ENCODE measurements around the gene SAA1. TPM values are rescaled to one million over a fixed set of nuclear protein-coding genes. Genes with fewer than 3 reads are reported as not detected.
"Not testable (repeated sequence)": the region's sequence is repeated elsewhere in the genome, so short reads cannot be mapped to it uniquely, and the experiment has no call there.

The SAA1 gene
- total RNA-seq = 5,251 TPM
- long read RNA-seq, transcript SAA1-202 (4 exons, 675 nt) = minor isoform, 26 of 484 reads
- long read RNA-seq, transcript SAA1-203 (5 exons, 583 nt) = minor isoform, 11 of 484 reads
- long read RNA-seq, transcript SAA1-201 (4 exons, 615 nt) = major isoform, 365 of 484 reads
- long read RNA-seq, partial matches to known transcripts = 81 of 484 reads
- long read RNA-seq, other reads (novel, unspliced or antisense) = 1 of 484 reads

DNA sequence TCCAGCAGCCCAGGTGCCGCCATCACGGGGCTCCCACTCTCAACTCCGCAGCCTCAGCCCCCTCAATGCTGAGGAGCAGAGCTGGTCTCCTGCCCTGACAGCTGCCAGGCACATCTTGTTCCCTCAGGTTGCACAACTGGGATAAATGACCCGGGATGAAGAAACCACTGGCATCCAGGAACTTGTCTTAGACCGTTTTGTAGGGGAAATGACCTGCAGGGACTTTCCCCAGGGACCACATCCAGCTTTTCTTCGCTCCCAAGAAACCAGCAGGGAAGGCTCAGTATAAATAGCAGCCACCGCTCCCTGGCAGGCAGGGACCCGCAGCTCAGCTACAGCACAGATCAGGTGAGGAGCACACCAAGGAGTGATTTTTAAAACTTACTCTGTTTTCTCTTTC lies at the start of gene SAA1:
TSS of gene SAA1 (plus strand) at position 316 of the 400 bp plus-strand sequence. CDS start 624 bp downstream, outside the sequence.
- no peak for DNase-seq (ENCODE audit: low spot score)

DNA sequence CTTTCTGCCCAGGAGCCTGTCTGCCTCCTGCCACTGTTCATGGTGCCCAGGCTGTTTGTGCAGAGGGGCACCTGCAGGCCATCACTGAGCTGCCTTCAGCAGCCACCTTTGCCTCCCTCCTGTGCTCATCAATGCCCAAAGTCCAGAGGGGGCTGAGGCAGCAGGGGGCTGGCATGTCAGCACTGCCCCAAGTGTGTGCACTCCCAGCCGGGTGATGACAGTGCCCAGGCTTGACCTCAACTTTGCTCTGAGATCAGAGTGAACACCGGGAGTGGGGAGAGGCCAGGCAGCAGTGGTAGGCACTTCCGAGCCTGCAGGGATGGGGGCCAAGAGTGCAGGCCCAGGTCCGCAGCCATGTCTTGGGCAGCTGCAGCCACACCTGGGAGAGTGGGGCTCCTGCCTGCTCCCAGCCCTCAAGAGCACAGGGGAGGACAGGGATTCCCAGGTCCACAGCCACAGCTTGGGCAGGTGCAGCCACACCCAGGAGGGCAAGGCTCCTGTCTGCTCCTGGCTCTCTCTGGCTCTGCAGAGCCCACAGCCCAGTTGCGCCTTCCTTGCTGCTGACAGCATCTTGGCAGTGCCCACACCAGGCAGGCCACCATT lies 44.7 kb upstream of the SAA1 start:
- no peak for DNase-seq (ENCODE audit: low spot score)

DNA sequence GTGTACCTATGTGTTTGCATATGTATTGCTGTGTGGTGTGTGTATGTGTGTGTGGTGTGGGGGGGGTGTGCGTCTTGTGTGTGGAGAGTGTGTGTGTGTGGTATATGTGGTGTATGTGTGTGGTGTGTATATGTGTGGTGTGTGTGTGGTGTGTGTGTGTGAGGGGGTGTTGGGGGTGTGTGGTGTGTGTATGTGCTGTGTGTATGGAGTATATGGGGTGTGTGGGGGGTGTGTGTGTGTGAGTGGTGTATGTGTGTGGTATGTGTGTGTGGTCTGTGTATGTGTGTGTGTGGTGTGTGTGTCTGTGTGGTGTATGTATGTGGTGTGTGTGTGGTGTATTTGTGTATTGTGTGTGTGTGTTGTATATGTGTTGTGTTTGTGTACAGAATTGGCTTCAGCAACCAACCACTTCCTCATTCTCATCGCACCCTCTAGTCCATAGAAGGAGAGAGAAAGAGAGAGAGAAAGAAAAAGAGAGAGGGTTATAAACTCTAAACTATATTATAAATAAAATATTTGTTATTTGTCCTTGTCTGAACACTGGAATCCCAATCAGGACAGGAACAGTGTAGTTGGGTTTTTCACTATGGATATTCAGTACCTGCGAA lies 43.1 kb upstream of the SAA1 start:
- DNase-seq (ENCODE audit: low spot score) = no peak

DNA sequence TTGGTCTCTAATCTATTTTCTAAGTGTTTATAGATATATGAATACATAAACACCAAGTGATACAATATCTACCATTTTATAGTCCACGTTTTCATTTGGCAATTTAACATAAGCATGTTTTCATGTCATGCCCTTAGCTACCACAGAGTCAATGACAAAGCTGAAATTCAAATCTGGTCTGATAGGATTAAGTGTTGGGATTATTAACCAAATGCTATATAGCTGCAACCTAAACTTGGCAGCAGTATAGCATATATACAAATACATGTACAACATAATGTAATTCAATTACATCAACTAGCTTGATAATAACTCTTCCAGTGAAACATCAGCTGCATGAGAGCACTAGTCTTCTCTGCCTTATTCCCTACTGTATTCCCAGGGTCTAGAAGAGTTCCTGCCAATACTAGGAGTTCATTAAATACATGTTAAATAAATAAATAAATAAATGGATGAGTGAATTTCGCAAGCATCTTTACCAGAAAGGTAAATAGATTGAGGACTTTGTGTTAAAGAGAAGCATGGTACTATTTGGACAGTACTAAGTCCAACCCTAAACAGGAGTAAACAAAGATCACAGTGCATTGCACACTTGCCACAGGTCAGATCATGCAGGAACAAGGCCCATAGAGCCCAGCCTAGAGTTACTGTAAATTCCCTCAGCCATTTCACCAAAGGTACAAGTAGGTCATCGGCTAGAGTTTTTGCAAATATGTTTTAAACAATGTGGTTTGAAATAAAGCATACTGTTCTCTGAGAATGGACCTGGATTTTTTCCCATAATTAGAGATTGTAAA lies 42.3 kb upstream of the SAA1 start:
- no peak for DNase-seq (ENCODE audit: low spot score)

DNA sequence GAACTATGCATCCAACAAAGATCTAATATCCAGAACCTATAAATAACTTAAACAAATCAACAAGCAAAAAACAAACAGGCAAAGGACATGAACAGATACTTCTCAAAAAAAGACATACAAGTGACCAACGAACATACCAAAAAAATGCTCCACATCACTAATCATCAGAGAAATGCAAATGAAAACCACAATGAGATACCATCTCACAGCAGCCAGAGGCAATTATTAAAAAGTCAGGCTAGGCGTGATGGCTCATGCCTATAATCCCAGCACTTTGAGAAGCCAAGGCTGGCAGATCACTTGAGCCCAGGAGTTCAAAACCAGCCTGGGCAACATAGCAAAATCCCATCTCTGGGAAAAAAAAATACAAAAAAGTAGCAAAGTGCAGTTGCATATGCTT lies 40.2 kb upstream of the SAA1 start:
- no peak for DNase-seq (ENCODE audit: low spot score)

DNA sequence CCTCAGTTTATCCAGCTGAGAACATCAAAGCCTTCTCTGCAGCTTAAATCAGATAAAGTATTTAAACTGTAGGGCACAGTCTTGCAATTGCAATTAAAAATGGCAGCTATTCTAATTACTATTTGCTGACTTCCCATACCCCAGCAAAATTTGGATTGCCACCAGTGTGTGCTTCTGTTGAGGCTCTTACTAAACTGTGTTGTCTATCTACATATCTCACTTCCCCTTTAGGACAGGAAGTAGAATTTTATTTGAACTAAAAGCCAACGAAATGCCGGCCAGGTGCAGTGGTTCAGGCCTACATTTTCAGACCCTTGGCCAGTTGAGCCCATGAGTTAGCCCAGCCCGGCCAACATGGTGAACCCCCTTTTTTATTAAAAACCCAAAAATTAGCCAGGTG lies 36.6 kb upstream of the SAA1 start:
- DNase-seq (ENCODE audit: low spot score) = no peak

DNA sequence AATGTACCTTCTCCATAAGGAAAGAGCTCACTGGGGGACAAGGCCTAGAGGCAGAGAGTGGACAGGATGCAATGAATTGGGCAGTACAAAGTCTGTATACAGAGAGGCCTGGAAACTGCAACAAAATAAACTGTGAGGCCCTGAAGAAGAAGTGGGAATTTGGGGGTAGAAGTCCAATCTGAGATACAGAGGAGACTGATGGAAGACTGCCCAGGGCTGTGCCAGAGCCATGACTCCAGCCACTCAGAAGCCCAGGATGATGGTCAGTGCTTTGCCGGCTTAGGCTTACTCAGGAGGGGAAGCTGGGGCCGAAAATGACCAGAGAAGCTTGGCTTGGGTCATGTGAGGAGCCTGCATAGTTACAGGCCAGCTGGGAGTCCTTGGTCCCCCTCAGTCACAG lies 35.2 kb upstream of the SAA1 start:
- no peak for DNase-seq (ENCODE audit: low spot score)

DNA sequence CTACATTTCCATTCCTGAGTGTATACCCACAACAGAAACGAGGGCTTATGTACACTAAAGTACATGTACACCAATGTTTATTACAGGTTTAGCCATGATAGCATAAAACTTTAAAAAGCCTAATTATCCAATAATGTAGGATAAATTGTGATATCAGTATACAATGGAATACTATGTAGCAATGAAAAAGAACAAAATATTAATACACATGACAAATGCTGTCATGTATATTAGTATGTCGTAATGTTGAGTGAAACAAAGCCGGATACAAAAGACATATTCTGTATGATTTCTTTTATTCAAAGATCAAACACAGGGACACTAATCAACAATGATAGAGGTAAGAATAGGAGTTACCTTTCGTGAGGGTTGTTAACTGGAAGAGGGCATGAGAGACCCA lies 32.2 kb upstream of the SAA1 start:
- no peak for DNase-seq (ENCODE audit: low spot score)

DNA sequence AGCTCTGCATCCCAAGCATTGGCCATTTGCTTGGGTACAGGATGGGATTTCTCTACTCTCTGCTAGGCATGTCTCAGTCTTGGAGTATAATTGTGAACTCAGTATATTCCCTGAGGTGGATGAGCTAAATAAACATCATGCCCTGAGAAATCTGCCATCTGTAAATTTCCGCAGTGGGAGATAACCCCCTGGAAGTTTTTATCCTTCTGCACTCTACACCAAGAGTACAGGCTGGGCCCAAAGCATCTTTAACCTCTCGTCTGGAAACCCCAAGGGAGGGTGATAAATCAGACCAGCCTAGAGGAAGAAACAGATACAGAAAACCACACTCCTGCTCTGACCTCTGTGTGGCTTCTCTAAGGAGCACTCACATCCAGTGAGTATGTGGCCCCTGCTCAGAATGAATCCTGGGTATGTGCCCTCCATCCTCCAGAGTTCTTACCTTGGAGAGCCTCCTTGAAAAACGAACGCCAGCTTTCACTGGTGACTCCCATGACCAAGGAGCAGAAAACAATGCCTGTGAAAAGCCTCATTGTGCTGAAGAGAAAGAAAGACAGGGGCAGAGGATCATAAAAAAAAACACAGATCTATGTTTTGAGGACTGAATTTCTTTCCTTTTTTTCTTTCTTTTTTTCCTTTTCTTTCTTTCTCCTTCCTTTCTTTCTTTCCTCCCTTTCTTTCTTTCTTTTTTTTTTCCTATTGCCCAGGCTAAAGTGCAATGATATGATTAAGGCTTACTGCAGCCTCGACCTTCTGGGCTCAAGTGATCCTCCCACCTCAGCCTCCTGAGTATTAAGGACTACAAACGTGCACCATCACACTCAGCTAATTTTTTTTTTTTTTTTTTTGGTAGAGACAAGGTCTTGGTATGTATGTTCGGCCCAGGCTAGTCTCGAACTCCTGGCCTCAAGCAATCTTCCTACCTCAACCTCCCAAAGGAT lies 30.4 kb upstream of the SAA1 start:
- no peak for DNase-seq (ENCODE audit: low spot score)

DNA sequence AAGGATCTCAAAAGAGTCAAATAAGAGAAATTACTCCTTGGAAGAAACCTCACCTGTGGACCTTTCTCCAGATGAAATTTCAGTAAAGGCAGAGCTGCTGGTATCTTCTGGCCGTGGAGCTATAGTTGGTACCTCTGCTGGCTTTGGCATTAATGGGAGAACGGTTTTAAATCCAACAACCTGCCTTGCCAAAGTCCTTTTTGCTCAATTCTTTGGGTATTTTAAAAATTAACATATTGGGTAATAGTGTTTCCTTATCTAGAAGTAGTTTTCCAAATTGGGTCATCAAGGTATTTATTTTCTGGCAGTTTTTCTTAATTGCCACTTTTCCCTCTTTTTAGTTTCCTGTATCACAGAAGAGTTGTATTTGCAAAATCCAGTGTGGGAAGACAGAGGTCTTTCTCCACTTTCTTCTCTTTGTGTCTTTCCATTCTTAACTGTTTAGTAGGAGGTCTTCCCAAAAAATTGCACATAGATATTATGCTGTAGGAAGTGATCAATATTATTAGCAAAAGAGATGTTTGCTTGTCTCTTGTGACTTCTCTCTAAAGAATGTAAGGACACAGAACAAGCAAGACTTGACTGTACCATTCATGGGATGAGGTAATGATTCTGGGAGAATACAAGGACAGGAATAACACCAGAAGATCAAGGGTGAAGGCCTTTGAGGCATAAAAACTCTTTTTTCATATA lies 29.3 kb upstream of the SAA1 start, which contains the start of gene SAA4:
TSS of gene SAA4 (minus strand) at position 139 of the 693 bp plus-strand sequence. CDS start 876 bp downstream, outside the sequence.
- DNase-seq (ENCODE audit: low spot score) = no peak

DNA sequence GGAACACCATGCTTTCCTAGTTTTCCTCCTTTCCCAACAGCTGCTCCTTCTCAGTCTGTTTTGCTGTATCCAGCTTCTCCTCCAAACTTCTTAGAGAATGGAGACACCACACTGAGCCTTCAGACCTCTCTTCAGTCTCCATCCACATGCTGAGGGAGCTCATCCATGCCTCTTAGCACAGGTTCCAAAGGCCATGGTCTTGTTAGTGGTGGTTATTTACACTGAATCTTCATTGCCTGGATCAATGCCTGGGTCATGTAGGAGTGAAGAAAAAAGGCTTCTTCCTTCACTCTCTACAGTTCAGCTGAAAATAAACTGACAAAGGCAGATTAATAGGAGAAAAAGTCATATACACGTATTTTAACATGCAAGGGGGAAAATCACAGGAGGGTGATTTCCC lies 26.4 kb upstream of the SAA1 start:
- no peak for DNase-seq (ENCODE audit: low spot score)

DNA sequence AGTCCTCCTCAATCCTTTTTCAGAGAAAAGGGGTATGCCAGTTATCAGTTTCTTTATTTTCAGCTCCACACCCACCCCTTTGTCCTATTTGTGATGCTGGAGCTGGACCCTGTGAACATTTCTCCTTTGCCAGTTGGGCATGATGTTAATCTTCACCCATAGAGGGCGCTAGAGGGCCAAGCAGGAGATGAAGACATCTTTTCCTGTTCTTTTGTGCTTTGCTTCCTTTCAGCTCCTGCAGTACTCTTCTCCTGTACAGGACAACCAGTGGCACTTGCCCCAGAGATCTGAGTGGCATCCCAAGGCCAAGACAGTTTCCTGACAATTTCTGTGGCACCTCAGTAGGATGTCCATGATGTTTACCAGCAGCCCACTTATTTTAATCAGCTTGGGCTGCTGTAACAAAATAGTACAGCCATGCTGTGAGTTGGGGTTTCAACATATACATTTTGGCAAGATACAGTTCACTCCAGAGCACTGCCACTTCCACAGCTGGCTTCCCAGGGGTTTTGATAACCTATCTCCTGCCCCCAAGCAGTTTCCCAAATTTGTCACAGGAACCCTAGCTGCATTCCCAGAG lies 22.2 kb upstream of the SAA1 start:
- no peak for DNase-seq (ENCODE audit: low spot score)

DNA sequence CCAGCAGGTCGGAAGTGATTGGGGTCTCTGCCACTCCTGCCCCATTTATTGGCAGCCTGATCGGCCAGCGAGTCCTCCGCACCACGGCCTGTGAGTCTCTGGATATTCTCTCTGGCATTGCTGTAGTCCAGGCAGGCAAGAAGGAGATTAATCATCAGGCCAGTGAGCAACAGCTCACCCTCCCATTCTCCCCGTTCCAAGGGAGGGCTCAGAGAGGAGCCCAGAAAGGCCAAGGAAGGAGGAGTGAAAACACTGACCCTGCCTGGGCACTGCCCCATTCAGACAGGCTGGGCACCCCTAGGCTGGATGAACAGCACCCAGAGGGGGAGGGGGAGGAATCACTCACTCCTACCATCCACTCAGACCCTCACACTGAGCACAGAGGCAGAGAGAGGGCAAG lies 20.7 kb upstream of the SAA1 start:
- DNase-seq (ENCODE audit: low spot score) = no peak

DNA sequence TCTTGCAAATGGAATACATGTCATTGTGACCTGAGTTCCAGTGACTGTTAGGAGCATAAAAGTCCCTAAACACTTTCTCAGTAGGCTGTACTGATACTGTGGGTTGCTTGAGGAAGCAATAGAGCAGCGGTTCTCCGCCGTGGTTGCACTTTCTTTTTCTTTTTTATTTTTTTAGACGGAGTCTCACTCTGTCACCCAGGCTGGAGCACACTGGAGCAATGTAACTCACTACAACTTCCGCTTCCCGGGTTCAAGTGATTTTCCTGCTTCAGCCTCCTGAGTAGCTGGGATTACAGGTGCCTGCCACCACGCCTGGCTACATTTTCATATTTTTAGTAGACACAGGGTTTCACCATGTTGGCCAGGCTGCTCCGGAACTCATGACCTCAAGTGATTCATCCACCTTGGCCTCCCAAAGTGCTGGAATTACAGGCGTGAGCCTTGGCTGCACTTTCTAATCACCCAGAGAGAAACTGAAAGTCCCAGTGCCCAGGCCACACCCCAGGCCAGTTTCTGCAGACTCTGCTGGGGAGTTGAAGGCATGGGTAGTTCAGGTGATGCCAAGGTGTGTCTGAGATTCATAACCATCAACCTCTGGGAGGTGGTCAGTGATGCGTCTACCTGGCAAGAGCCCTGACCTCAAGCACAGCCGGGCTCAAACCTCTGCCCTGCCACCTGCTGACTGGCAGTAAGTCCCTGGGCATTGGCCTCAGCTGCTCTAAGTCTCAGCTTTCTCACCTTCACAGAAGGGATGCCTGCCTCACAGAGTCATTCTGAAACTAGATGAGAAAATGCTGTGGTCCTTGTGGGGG lies 19.5 kb upstream of the SAA1 start:
- not testable (repeated sequence) for DNase-seq (ENCODE audit: low spot score)

DNA sequence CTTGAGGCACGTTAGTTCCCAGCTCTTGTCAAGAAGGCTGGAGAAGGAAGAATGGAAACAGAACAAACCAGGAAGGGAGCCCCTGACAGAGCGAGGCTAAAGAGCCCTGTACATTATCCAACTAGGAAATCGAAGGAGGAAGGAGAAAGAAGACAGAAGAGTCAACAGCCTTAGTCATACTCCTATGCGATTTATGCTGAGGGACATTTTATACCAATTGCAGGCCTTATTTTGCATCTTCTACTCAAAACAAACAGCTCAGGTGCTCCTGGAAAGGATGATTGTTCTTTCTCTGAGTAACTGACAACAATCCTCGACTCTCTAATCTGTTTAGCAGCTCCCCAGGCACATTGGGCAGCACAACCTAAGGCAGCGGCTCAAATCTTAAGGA lies 18.9 kb upstream of the SAA1 start:
- not testable (repeated sequence) for DNase-seq (ENCODE audit: low spot score)

DNA sequence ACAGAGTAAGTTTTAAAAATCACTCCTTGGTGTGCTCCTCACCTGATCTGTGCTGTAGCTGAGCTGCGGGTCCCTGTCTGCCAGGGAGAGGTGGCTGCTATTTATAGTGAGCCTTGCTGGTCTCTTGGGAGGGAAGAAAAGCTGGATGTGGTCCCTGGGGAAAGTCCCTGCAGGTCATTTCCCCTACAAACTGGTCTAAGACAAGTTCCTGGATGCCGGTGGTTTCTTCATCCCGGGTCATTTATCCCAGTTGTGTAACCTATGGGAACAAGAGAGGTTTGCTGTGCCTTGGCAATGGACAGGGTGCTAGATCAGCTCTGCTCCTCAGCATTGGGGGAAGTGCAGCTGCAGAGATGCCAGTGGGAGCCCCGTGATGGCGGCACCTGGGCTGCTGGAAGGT lies 17.5 kb upstream of the SAA1 start, which contains the start of gene SAA2:
TSS of gene SAA2 (minus strand) at position 108 of the 400 bp plus-strand sequence. CDS start 657 bp downstream, outside the sequence.
- DNase-seq (ENCODE audit: low spot score) = no peak

DNA sequence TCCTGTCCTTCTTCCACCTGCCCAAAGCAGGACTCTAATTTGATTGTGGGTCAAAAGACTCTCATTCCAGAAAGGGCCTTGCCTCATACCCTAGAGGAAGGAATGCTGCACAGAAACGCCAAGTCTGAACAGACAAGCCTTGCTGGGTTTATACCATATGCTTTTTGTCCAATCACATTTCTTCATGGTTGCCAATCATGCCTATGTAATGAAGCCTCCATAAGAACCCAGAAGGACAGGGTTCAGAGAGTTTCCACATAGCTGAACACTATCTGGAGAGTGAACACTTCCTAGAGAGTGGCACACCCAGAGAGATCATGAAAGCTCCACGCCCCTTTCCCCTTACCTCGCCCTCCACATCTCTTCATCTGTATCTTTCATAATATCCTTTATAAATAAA lies 12.8 kb upstream of the SAA1 start:
- no peak for DNase-seq (ENCODE audit: low spot score)

DNA sequence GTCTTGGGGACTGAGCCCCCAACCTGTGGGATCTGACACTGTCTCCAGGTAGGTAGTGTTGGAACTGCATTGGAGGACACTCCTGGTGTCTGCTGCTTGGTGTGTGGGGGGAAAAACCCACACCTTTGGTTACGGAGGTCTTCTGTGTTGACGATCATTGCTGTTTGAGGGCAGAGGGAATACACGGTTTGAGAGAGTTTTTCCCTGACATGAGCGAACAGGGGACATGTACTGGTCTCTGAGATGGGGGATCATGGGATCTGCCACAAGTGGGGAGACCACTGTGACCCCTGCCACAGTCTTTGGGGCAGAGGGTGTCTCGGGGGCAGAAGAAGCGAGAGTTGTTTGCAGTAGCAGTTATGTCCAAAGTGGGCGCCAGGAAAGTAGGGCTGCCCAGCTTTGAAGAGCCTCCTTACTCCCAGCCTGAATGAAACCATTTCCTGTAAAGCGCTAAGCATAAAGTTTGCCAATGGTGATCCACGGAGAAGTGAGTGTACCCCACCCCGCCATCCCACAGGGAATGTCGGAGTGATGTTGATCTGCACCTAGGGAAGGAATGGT lies 12.2 kb upstream of the SAA1 start:
- no peak for DNase-seq (ENCODE audit: low spot score)

Data from mesenteric fat pad (tissue), 1 donor.